HL-60 (cell line): ENCODE measurements around the gene MAS1.

Experiments
- CTCF ChIP-seq: IDR thresholded peaks from one replicate; pipeline ENCODE4 v1.5.1; 2011; ENCODE audit warnings: low read length, control low read depth, inconsistent platforms; ENCODE audit not compliant: insufficient read depth
- GABPA ChIP-seq: IDR thresholded peaks from 2 replicates; pipeline ENCODE4 v1.6.1; 2012; ENCODE audit warnings: low read depth
- POLR2AphosphoS5 ChIP-seq: IDR thresholded peaks from 2 replicates; pipeline ENCODE4 v1.6.1; 2012; ENCODE audit warnings: low read depth
- REST ChIP-seq: IDR thresholded peaks from 2 replicates; pipeline ENCODE4 v1.6.1; 2012; ENCODE audit warnings: low read depth; ENCODE audit not compliant: insufficient replicate concordance
- SPI1 ChIP-seq: IDR thresholded peaks from 2 replicates; pipeline ENCODE4 v1.6.1; 2012; ENCODE audit warnings: low read depth, mild to moderate bottlenecking, borderline replicate concordance

- TF ChIP-seq CTCF (no peak), SPI1 (no peak), POLR2AphosphoS5 (no peak), REST (no peak), GABPA (no peak)
Measured at GRCh38 chr6:159853754-159854153, 37.0 kb upstream of the MAS1 start.
